Measurements from ENCODE around the gene BABAM2. TPM values are rescaled to one million over a fixed set of nuclear protein-coding genes. Genes with fewer than 3 reads are reported as not detected.

BABAM2 gene
- total and polyA plus RNA-seq, 10 of the 15 experiments (the other 5 are each of a cell fraction or from before 2014, with no cell fraction given) = 30.7 to 59.9 (median 44.5) TPM

DNA sequence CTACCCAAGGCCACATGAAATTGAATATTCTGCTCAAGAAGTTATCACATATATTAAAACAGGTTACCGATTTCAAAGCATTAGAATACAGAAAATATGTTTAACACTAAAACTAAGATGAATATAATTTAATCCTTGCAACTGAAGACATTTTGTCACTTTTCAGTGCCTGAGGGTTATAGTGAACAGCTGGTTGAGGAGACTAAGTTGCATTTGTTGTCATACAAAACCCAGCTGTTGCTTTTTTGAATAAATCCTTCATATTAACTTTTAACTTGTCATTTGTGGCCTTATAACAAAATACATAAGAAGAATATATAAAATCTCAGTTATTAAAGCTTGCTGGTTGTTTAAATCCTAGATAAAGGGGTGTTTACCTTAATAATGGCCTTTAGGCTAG lies 37.8 kb upstream of the BABAM2 start (continued):
- TF ChIP-seq PAX5 (IDR thresholded peaks at IDR 0.05; ENCODE audit: borderline replicate concordance, low read depth, low read length) (no peak), NFYA (IDR thresholded peaks at IDR 0.05; ENCODE audit: borderline replicate concordance, low read depth, low read length) (no peak), MEF2A (IDR thresholded peaks at IDR 0.05; ENCODE audit: insufficient read depth, low read depth, low read length) (no peak), NBN (IDR thresholded peaks at IDR 0.05) (no peak), RAD51 (IDR thresholded peaks at IDR 0.05) (no peak)

DNA sequence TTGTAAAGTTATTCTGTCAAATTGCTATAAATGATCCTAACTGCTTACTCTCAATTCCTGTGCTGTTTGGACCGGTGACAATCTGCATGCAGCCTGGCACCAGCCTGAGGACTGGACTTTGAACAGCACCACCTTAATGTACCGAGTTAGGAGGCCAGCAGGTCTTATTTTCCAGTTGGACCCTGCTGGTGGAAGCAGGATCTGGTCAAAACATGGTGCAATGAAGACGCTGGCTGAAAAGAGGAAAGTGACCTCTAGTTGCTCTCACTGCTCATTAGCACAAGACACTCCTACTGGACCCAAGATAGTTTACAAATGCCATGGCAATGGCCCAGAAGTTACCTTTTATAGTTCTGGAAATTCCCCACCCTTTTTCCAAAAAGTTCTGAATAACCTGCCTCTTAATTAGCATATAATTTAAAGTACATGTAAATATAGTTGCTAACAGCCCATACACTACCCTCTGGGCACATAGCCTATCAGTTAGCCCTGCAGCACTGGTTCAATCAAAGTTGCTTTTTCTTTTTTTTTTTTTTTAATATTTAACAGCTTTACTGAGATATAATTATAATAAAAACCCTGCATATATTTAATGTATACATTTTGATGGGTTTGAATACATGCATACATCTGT lies 36.2 kb upstream of the BABAM2 start:
- ChIA-PET RAD21 (ENCODE audit: unreplicated experiment) (no interaction called here), POLR2A (interaction anchor here (0.6 kb wide), 2 partner anchors 16 to 599 kb away, joined by 3 read pairs; no protein-coding TSS in a partner anchor), CTCF (no interaction called here), SMC1A (ENCODE audit: uncharacterized antibody, unreplicated experiment) (no interaction called here)
- no peak overlapping the region for H2AFZ ChIP-seq (ENCODE audit: control insufficient read depth, low read depth, low read length)
- no peak for FAIRE-seq
- ATAC-seq = no peak
- H3K4me2 ChIP-seq (ENCODE audit: control insufficient read depth, insufficient read depth) = no peak overlapping the region
- WGBS (ENCODE audit: insufficient coverage, insufficient replicate concordance, low lambda C conversion rate, missing lambda C conversion rate) = 18% methylated on average over 3 of the region's 3 CpGs
- H3K9ac ChIP-seq (ENCODE audit: control insufficient read depth, insufficient read depth, low read length) = no peak overlapping the region
- no peaks in the 10 kb centered on the region for H3K36me3 ChIP-seq (ENCODE audit: control insufficient read depth in 2 of 2, insufficient read depth in 2 of 2, low read length in 1 of 2)
- no peak for DNase-seq (ENCODE audit: low read depth, low spot score)
- no peaks in the 10 kb centered on the region for H4K20me1 ChIP-seq (ENCODE audit: control insufficient read depth, insufficient read depth)
- no peaks in the 10 kb centered on the region; the same call in 2 of the 3 replicates for H3K9me3 ChIP-seq (replicated peaks; ENCODE audit: control insufficient read depth, insufficient read depth, low read length)
- no peak for TF ChIP-seq SUPT20H (IDR thresholded peaks at IDR 0.05; ENCODE audit: borderline replicate concordance, control insufficient read depth, low read depth, low read length)
- TF ChIP-seq RAD21 (IDR thresholded peaks at IDR 0.05; ENCODE audit: insufficient read depth, low read depth, low read length) = no peak
- no peak for TF ChIP-seq POLR2AphosphoS2 (IDR thresholded peaks at IDR 0.05; ENCODE audit: low read depth, low read length)
- TF ChIP-seq, protein P1, sequence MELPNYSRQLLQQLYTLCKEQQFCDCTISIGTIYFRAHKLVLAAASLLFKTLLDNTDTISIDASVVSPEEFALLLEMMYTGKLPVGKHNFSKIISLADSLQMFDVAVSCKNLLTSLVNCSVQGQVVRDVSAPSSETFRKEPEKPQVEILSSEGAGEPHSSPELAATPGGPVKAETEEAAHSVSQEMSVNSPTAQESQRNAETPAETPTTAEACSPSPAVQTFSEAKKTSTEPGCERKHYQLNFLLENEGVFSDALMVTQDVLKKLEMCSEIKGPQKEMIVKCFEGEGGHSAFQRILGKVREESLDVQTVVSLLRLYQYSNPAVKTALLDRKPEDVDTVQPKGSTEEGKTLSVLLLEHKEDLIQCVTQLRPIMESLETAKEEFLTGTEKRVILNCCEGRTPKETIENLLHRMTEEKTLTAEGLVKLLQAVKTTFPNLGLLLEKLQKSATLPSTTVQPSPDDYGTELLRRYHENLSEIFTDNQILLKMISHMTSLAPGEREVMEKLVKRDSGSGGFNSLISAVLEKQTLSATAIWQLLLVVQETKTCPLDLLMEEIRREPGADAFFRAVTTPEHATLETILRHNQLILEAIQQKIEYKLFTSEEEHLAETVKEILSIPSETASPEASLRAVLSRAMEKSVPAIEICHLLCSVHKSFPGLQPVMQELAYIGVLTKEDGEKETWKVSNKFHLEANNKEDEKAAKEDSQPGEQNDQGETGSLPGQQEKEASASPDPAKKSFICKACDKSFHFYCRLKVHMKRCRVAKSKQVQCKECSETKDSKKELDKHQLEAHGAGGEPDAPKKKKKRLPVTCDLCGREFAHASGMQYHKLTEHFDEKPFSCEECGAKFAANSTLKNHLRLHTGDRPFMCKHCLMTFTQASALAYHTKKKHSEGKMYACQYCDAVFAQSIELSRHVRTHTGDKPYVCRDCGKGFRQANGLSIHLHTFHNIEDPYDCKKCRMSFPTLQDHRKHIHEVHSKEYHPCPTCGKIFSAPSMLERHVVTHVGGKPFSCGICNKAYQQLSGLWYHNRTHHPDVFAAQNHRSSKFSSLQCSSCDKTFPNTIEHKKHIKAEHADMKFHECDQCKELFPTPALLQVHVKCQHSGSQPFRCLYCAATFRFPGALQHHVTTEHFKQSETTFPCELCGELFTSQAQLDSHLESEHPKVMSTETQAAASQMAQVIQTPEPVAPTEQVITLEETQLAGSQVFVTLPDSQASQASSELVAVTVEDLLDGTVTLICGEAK (IDR thresholded peaks at IDR 0.05; ENCODE audit: borderline replicate concordance) = no peak
- TF ChIP-seq RUNX3 (IDR thresholded peaks at IDR 0.05; ENCODE audit: low read length) = no peak
- TF ChIP-seq TBL1XR1 (IDR thresholded peaks at IDR 0.05; ENCODE audit: low read depth, low read length) = no peak
- no peak for TF ChIP-seq BACH1 (IDR thresholded peaks at IDR 0.05; ENCODE audit: borderline replicate concordance)
- no peak for TF ChIP-seq RBBP5 (conservative IDR thresholded peaks at IDR 0.05)
- H3K79me2 ChIP-seq (ENCODE audit: control insufficient read depth, insufficient read depth, low read length) = no peaks in the 10 kb centered on the region
- in situ Hi-C loops (cut with MboI) (no loop called here), intact Hi-C loops (cut with micrococcal nuclease; ENCODE audit: unreplicated experiment) (no loop called here)
- no peak overlapping the region for H3K4me3 ChIP-seq
- H3K27me3 ChIP-seq (replicated peaks in 1 of 2; ENCODE audit: control insufficient read depth in 2 of 2, insufficient read depth in 2 of 2, low read length in 1 of 2) = no peaks in the 10 kb centered on the region
- BruUV-seq (replicated peaks) = no TSS peak
- no peaks in the 10 kb centered on the region for H3K4me1 ChIP-seq (ENCODE audit: control insufficient read depth, insufficient read depth, low read length)
- no peak overlapping the region for H3K27ac ChIP-seq (ENCODE audit: control insufficient read depth, insufficient read depth)
